ENCODE data around the gene RABGGTA.
"Not testable (repeated sequence)": the region's sequence is repeated elsewhere in the genome, so short reads cannot be mapped to it uniquely, and the experiment has no call there.

The RABGGTA gene

GRCh38 chr14:24260780-24261157 is 10.6 kb downstream of the RABGGTA start:
- DNase-seq = no peak
- ATAC-seq = no peak

GRCh38 chr14:24260026-24260779 is 11.2 kb downstream of the RABGGTA start:
- DNase-seq (no peak), ATAC-seq (no peak)

GRCh38 chr14:24259282-24260025 is 11.9 kb downstream of the RABGGTA start:
- DNase-seq (no peak), ATAC-seq (no peak)

- ATAC-seq = no peak
- no peak for DNase-seq
Measured at GRCh38 chr14:24258548-24259265, 12.7 kb downstream of the RABGGTA start.

GRCh38 chr14:24258119-24258518 is 13.3 kb downstream of the RABGGTA start:
- DNase-seq = no peak

GRCh38 chr14:24256960-24257359 is 14.4 kb downstream of the RABGGTA start:
- DNase-seq (no peak), ATAC-seq (no peak)

More at GRCh38 chr14:24258119-24258518, 13.3 kb downstream of the RABGGTA start:
- no peak for ATAC-seq

GRCh38 chr14:24255931-24256711 is 15.3 kb downstream of the RABGGTA start:
- DNase-seq (no peak), ATAC-seq (no peak)

GRCh38 chr14:24255438-24255837 is 16.0 kb downstream of the RABGGTA start:
- DNase-seq (no peak), ATAC-seq (no peak)

- no peak for DNase-seq
- no peak for ATAC-seq
Measured at GRCh38 chr14:24254630-24255392, 16.6 kb downstream of the RABGGTA start.

- ATAC-seq (no peak), DNase-seq (no peak)
Measured at GRCh38 chr14:24253936-24254335, 17.5 kb downstream of the RABGGTA start.

GRCh38 chr14:24252289-24253124 is 18.9 kb downstream of the RABGGTA start:
- ATAC-seq = no peak
- no peak for DNase-seq

- DNase-seq = no peak
- no peak for ATAC-seq
Measured at GRCh38 chr14:24251880-24252288, 19.5 kb downstream of the RABGGTA start.

GRCh38 chr14:24250354-24250753 is 21.0 kb downstream of the RABGGTA start:
- ATAC-seq = no peak
- DNase-seq = no peak

GRCh38 chr14:24249230-24250021 is 22.0 kb downstream of the RABGGTA start:
- no peak for ATAC-seq
- no peak for DNase-seq

GRCh38 chr14:24247422-24247821 is 24.0 kb downstream of the RABGGTA start:
- ATAC-seq = no peak

GRCh38 chr14:24246765-24247212 is 24.6 kb downstream of the RABGGTA start:
- DNase-seq (no peak), ATAC-seq (peak; percentile 15)

More at GRCh38 chr14:24247422-24247821, 24.0 kb downstream of the RABGGTA start:
- DNase-seq = no peak

GRCh38 chr14:24245350-24245749 is 26.0 kb downstream of the RABGGTA start:
- not testable (repeated sequence) for DNase-seq

GRCh38 chr14:24243336-24243836 is 28.0 kb downstream of the RABGGTA start:
- no peak for ATAC-seq
- peak; percentile 16 for DNase-seq

More at GRCh38 chr14:24245350-24245749, 26.0 kb downstream of the RABGGTA start:
- ATAC-seq = not testable (repeated sequence)

GRCh38 chr14:24241829-24242443 is 29.5 kb downstream of the RABGGTA start:
- peak; percentile 88 for ATAC-seq
- DNase-seq = peak; percentile 95
